Sigmoid colon (tissue), 4 donors: ENCODE measurements around the gene PRUNE2.

Source experiments
- CTCF ChIP-seq, 4 experiments: fragments of 450-650 bp in 3 of 4; fragments of 200-600 bp in 1 of 4; IDR thresholded peaks; one replicate each; pipeline ENCODE4 v1.5.1; 2016 to 2019; ENCODE audit warnings: antibody characterized with exemption in 4 of 4, mild to moderate bottlenecking in 3 of 4, moderate library complexity in 2 of 4
- EP300 ChIP-seq, 4 donors: sonication (generic); formaldehyde crosslinking; IDR thresholded peaks; one replicate each; pipeline ENCODE4 v1.6.1; 2017; ENCODE audit warnings: antibody characterized with exemption in 4 of 4
- POLR2A ChIP-seq, 2 donors: fragments of 450-650 bp; IDR thresholded peaks; one replicate each; pipeline ENCODE4 v1.6.1; 2016; ENCODE audit warnings: antibody characterized with exemption in 2 of 2, mild to moderate bottlenecking in 2 of 2, moderate library complexity in 2 of 2
- POLR2AphosphoS5 ChIP-seq, 4 donors: sonication (generic); formaldehyde crosslinking; IDR thresholded peaks; one replicate each; pipeline ENCODE4 v1.6.1; 2017; ENCODE audit warnings: antibody characterized with exemption in 4 of 4

GRCh38 chr9:76787677-76788076, 118.2 kb downstream of the PRUNE2 start:
- TF ChIP-seq EP300 (IDR thresholded peaks at IDR 0.05) (no peak), CTCF (IDR thresholded peaks at IDR 0.05) (no peak), POLR2A (IDR thresholded peaks at IDR 0.05) (no peak), POLR2AphosphoS5 (IDR thresholded peaks at IDR 0.05) (no peak)
